Thoracic aorta (tissue), 2 donors: ENCODE data around the gene VPS39. TPM values are rescaled to one million over a fixed set of nuclear protein-coding genes. Genes with fewer than 3 reads are reported as not detected.

Experiments
- ATAC-seq: fragments of 150-250 bp; one replicate; pipeline ENCODE4 v1.8.0; 2017; ENCODE audit warnings: low read depth; ENCODE audit not compliant: insufficient number of reproducible peaks, low FRiP score
- DNase-seq: peaks from one replicate; pipeline ENCODE4 v3.0.0-alpha.2; 2020; ENCODE audit warnings: low spot score
- H3K27ac ChIP-seq, 2 donors: fragments of 200-600 bp; sonication (generic); 1 replicate in 1 of 2; 2 replicates in 1 of 2; pipeline ENCODE4 v1.5.1; 2016; ENCODE audit warnings: mild to moderate bottlenecking in 2 of 2, moderate library complexity in 2 of 2
- H3K27me3 ChIP-seq: fragments of 200-600 bp; sonication (generic); replicated peaks from 2 replicates; pipeline ENCODE4 v1.6.0; 2016; ENCODE audit warnings: mild to moderate bottlenecking; ENCODE audit not compliant: insufficient read depth
- H3K36me3 ChIP-seq: fragments of 200-600 bp; sonication (generic); one replicate; pipeline ENCODE4 v1.5.1; 2016
- H3K4me1 ChIP-seq, 2 donors: fragments of 200-600 bp; sonication (generic); 1 replicate in 1 of 2; 2 replicates in 1 of 2; pipeline versions ENCODE4 v1.5.1 to v1.6.0; 2016; ENCODE audit warnings: low read depth in 2 of 2, mild to moderate bottlenecking in 1 of 2; ENCODE audit not compliant: control insufficient read depth in 1 of 2
- H3K4me3 ChIP-seq: fragments of 200-600 bp; sonication (generic); 2 replicates; pipeline ENCODE4 v1.5.1; 2016; ENCODE audit warnings: mild to moderate bottlenecking
- H3K9me3 ChIP-seq: fragments of 200-600 bp; sonication (generic); 2 replicates; pipeline ENCODE4 v1.5.1; 2016
- total RNA-seq, 2 donors: library from RNA; depleted of rRNA; stranded (reverse); fragments of >200 nt; gene quantifications; one replicate each; pipeline versions ENCODE4 v1.1.0 to v1.2.3, GENCODE V29; 2016
- TF ChIP-seq, protein P1 (sequence below): fragments of 200-600 bp; sonication (generic); IDR thresholded peaks from one replicate; pipeline ENCODE4 v1.5.1; 2019; ENCODE audit warnings: antibody characterized with exemption

The VPS39 gene
- total RNA-seq, 2 donors from 2014 or later = 89.9 to 156 TPM

GRCh38 chr15:42213511-42213910 lies 5.4 kb upstream of the VPS39 start:
- DNase-seq (no peak), ATAC-seq (no peak)
- TF ChIP-seq, protein P1, sequence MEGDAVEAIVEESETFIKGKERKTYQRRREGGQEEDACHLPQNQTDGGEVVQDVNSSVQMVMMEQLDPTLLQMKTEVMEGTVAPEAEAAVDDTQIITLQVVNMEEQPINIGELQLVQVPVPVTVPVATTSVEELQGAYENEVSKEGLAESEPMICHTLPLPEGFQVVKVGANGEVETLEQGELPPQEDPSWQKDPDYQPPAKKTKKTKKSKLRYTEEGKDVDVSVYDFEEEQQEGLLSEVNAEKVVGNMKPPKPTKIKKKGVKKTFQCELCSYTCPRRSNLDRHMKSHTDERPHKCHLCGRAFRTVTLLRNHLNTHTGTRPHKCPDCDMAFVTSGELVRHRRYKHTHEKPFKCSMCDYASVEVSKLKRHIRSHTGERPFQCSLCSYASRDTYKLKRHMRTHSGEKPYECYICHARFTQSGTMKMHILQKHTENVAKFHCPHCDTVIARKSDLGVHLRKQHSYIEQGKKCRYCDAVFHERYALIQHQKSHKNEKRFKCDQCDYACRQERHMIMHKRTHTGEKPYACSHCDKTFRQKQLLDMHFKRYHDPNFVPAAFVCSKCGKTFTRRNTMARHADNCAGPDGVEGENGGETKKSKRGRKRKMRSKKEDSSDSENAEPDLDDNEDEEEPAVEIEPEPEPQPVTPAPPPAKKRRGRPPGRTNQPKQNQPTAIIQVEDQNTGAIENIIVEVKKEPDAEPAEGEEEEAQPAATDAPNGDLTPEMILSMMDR = no peak
- no peaks in the 10 kb centered on the region for H3K9me3 ChIP-seq
- H3K36me3 ChIP-seq = peaks cover 25% of the 10 kb centered on the region
- no peak overlapping the region for H3K27ac ChIP-seq
- no peak overlapping the region for H3K4me3 ChIP-seq
- peaks cover 0 to 2% of the 10 kb centered on the region in 2 donors for H3K4me1 ChIP-seq
- H3K27me3 ChIP-seq = no peaks in the 10 kb centered on the region

- H3K36me3 ChIP-seq = peaks cover 4% of the 10 kb centered on the region
- peaks cover 13 to 21% of the 10 kb centered on the region in 2 donors for H3K4me1 ChIP-seq
- H3K9me3 ChIP-seq = no peaks in the 10 kb centered on the region
- no peaks in the 10 kb centered on the region for H3K27me3 ChIP-seq
- H3K27ac ChIP-seq = no peak overlapping the region
- no peak overlapping the region for H3K4me3 ChIP-seq
- TF ChIP-seq, protein P1 = no peak
- DNase-seq (no peak), ATAC-seq (no peak)
These were observed 2.6 kb upstream of the VPS39 start for GRCh38 chr15:42210696-42211095.

DNA sequence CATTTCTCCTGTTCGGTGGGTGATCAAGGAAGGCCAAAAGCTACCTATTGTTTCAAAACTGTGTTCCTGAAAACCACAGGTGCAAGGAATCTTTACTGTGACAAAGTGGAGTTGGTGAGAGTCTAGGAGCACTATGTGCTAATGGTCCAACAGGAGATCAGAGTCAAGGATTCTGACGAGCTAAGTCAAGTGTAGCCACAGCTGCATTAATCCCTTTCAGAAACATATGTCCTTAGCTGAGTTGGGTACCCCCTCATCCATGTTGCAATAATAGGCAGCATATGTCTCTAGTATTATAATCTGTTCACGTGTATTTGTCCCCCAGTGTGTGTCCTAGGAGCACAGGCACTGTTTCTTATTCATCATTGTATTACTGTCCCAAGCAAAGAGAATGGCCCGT lies 1.7 kb downstream of the VPS39 start:
- H3K4me3 ChIP-seq = no peak overlapping the region
- no peak for DNase-seq
- TF ChIP-seq, protein P1 = no peak
- peaks cover 13 to 26% of the 10 kb centered on the region in 2 donors for H3K4me1 ChIP-seq
- H3K27me3 ChIP-seq = no peaks in the 10 kb centered on the region
- no peaks in the 10 kb centered on the region for H3K9me3 ChIP-seq
- no peak overlapping the region for H3K27ac ChIP-seq
- peaks cover under 1% of the 10 kb centered on the region for H3K36me3 ChIP-seq
- ATAC-seq = no peak

GRCh38 chr15:42203891-42204290 lies 4.2 kb downstream of the VPS39 start:
- DNase-seq (no peak), ATAC-seq (no peak)
- peaks cover 13 to 26% of the 10 kb centered on the region in 2 donors for H3K4me1 ChIP-seq
- H3K9me3 ChIP-seq = no peaks in the 10 kb centered on the region
- H3K36me3 ChIP-seq = no peaks in the 10 kb centered on the region
- no peak overlapping the region for H3K4me3 ChIP-seq
- H3K27me3 ChIP-seq = no peaks in the 10 kb centered on the region
- TF ChIP-seq, protein P1 = no peak
- no peak overlapping the region for H3K27ac ChIP-seq

DNA sequence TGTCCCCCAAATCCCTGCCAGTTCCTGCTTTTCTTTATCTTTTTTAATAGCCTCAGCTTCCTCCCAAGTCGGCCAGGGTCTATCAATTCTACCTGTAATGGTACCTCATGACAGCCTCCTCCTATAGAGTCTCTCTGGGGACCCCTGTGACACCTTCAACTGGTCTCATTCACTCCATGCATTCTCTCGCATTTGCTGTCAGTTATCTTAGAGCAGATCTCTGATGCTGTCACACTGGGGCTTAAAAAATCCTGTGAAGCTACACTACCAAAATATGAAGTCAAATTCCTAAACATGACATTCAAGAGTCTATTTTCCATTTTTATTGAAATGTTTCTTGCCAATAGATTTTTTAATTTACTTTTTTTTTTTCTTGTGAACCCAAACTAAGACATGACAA lies 5.5 kb downstream of the VPS39 start:
- Histone ChIP-seq H3K4me1 (peaks cover 13 to 22% of the 10 kb centered on the region in 2 donors), H3K4me3 (no peak overlapping the region), H3K27me3 (no peaks in the 10 kb centered on the region), H3K36me3 (peaks cover 8% of the 10 kb centered on the region), H3K27ac (no peak overlapping the region), H3K9me3 (no peaks in the 10 kb centered on the region)
- no peak for ATAC-seq
- TF ChIP-seq, protein P1 = no peak
- DNase-seq = no peak
